Stimulated activated CD8-positive, alpha-beta memory T cell treated with anti-CD3 and anti-CD28 coated beads, Interleukin-7, amount 100 ng/mL, for 48 hours (primary cell): ENCODE data around the gene CPTP.

Experiments
- DNase-seq, 2 donors: peaks; one replicate each; pipeline ENCODE4 v3.0.0-alpha.2; 2020; ENCODE audit warnings: low read depth in 1 of 2; ENCODE audit errors: extremely low read depth in 1 of 2

Gene CPTP

GRCh38 chr1:1291548-1292441 lies 32.8 kb upstream of the CPTP start:
- DNase-seq, result no peak

GRCh38 chr1:1292442-1292779 lies 32.2 kb upstream of the CPTP start:
- no peak for DNase-seq

GRCh38 chr1:1292851-1293250 lies 31.8 kb upstream of the CPTP start:
- no peak for DNase-seq

- DNase-seq, result no peak
These were observed 31.0 kb upstream of the CPTP start for GRCh38 chr1:1293263-1294249.

GRCh38 chr1:1294250-1294890 lies 30.2 kb upstream of the CPTP start:
- DNase-seq, result no peak

- DNase-seq, result no peak
These were observed 29.3 kb upstream of the CPTP start for GRCh38 chr1:1295154-1295923.

GRCh38 chr1:1296070-1297061 lies 28.2 kb upstream of the CPTP start:
- DNase-seq, result no peak

GRCh38 chr1:1297802-1298424 lies 26.7 kb upstream of the CPTP start:
- DNase-seq, result no peak

GRCh38 chr1:1298861-1299685 lies 25.5 kb upstream of the CPTP start:
- DNase-seq, result no peak

- DNase-seq, result no peak
These were observed 24.8 kb upstream of the CPTP start for GRCh38 chr1:1299686-1300351.

- no peak for DNase-seq
These were observed 24.3 kb upstream of the CPTP start for GRCh38 chr1:1300352-1300739.

GRCh38 chr1:1302006-1302430 lies 22.6 kb upstream of the CPTP start:
- no peak for DNase-seq

- no peak for DNase-seq
These were observed 21.6 kb upstream of the CPTP start for GRCh38 chr1:1302951-1303509.

- DNase-seq, result no peak
These were observed 20.9 kb upstream of the CPTP start for GRCh38 chr1:1303736-1304135.

GRCh38 chr1:1304331-1305299 lies 20.0 kb upstream of the CPTP start:
- DNase-seq, result no peak
